GM23248 (cell line): Measurements from ENCODE around the gene KCNA3. TPM values are rescaled to one million over a fixed set of nuclear protein-coding genes. Genes with fewer than 3 reads are reported as not detected.

Experiments used
- DNase-seq: peaks from one replicate; pipeline ENCODE4 v3.0.0-alpha.2; 2015
- H2AFZ ChIP-seq: fragments of 200-600 bp; sonication (generic); 2 replicates; pipeline ENCODE4 v1.6.1; 2016; ENCODE audit warnings: antibody characterized with exemption
- H3F3A ChIP-seq: fragments of 200-600 bp; sonication (generic); 2 replicates; pipeline ENCODE4 v1.6.1; 2016; ENCODE audit warnings: mild to moderate bottlenecking, antibody characterized with exemption, mixed run types; ENCODE audit not compliant: insufficient read depth
- H3K27ac ChIP-seq: fragments of 200-600 bp; sonication (generic); 2 replicates; pipeline ENCODE4 v1.5.1; 2016; ENCODE audit warnings: mild to moderate bottlenecking
- H3K27me3 ChIP-seq: fragments of 200-600 bp; sonication (generic); replicated peaks from 2 replicates; pipeline ENCODE4 v1.6.1; 2016; ENCODE audit warnings: mild to moderate bottlenecking; ENCODE audit not compliant: insufficient read depth
- H3K36me3 ChIP-seq: fragments of 200-600 bp; sonication (generic); 2 replicates; pipeline ENCODE4 v1.6.1; 2016; ENCODE audit warnings: low read depth, mild to moderate bottlenecking
- H3K4me1 ChIP-seq: fragments of 200-600 bp; sonication (generic); 2 replicates; pipeline ENCODE4 v1.6.1; 2016; ENCODE audit warnings: mild to moderate bottlenecking; ENCODE audit not compliant: insufficient read depth
- H3K4me2 ChIP-seq: fragments of 200-600 bp; sonication (generic); one replicate; pipeline ENCODE4 v1.6.1; 2016; ENCODE audit warnings: mild to moderate bottlenecking; ENCODE audit not compliant: unreplicated experiment
- H3K4me3 ChIP-seq: fragments of 200-600 bp; sonication (generic); 2 replicates; pipeline ENCODE4 v1.5.1; 2016; ENCODE audit warnings: mild to moderate bottlenecking
- H3K79me2 ChIP-seq: fragments of 200-600 bp; sonication (generic); 2 replicates; pipeline ENCODE4 v1.6.1; 2016; ENCODE audit warnings: mild to moderate bottlenecking; ENCODE audit not compliant: insufficient read depth
- H3K9ac ChIP-seq: fragments of 200-600 bp; sonication (generic); 2 replicates; pipeline ENCODE4 v1.6.1; 2016; ENCODE audit warnings: mild to moderate bottlenecking
- H3K9me2 ChIP-seq: fragments of 200-600 bp; sonication (generic); 2 replicates; pipeline ENCODE4 v1.6.1; 2016; ENCODE audit warnings: mixed run types, mild to moderate bottlenecking, moderate library complexity; ENCODE audit not compliant: insufficient read depth
- H3K9me3 ChIP-seq: fragments of 200-600 bp; sonication (generic); one replicate; pipeline ENCODE4 v1.6.1; 2017; ENCODE audit warnings: low read depth
- H4K20me1 ChIP-seq: fragments of 200-600 bp; sonication (generic); 2 replicates; pipeline ENCODE4 v1.6.0; 2016; ENCODE audit not compliant: insufficient read depth
- EZH2 ChIP-seq: fragments of 200-600 bp; sonication (generic); IDR thresholded peaks from 2 replicates; pipeline ENCODE4 v1.6.1; 2018; ENCODE audit warnings: antibody characterized with exemption, mild to moderate bottlenecking; ENCODE audit not compliant: insufficient read depth, poor library complexity, severe bottlenecking
- EZH2phosphoT487 ChIP-seq: fragments of 200-600 bp; sonication (generic); IDR thresholded peaks from 2 replicates; pipeline ENCODE4 v1.6.1; 2018; ENCODE audit warnings: antibody characterized with exemption, moderate library complexity, mild to moderate bottlenecking, low read depth; ENCODE audit not compliant: insufficient read depth
- WGBS, 2 experiments: methylation state at CpG; one replicate each; pipeline ENCODE4 v1.1.6; 2015 to 2017; ENCODE audit warnings: low lambda C conversion rate in 2 of 2, low coverage in 1 of 2; ENCODE audit errors: missing lambda C conversion rate in 2 of 2; 5-methylcytosine and 5-hydroxymethylcytosine counted together
- in situ Hi-C: fragments of 300-500 bp; cut with MboI; formaldehyde crosslinking; loops from 2 replicates; pipeline ENCODE4 v1.15.0; 2020
- polyA plus RNA-seq: library from polyadenylated mRNA; unstranded; fragments of >200 nt; fragmentation: Nextera tagmentation; extraction: Ambion mirVana; gene quantifications from 2 replicates; pipeline ENCODE4 v1.2.1, GENCODE V29; 2016
- total RNA-seq: library from RNA; depleted of rRNA; stranded (reverse); fragments of >200 nt; shearing (Covaris generic); gene quantifications from 2 replicates; pipeline ENCODE4 v1.2.3, GENCODE V29; 2014

KCNA3 gene
- total and polyA plus RNA-seq, 2 experiments from 2014 or later: not detected

GRCh38 chr1:110657351-110657750, 17.4 kb downstream of the KCNA3 start:
- Histone ChIP-seq H3K9me2 (no peaks in the 10 kb centered on the region), H3K79me2 (no peaks in the 10 kb centered on the region), H3K4me3 (no peak overlapping the region), H3F3A (no peaks in the 10 kb centered on the region), H3K27me3 (no peaks in the 10 kb centered on the region), H3K9me3 (no peaks in the 10 kb centered on the region), H3K9ac (no peak overlapping the region), H3K4me2 (no peak overlapping the region), H2AFZ (no peak overlapping the region), H3K27ac (no peak overlapping the region), H3K4me1 (no peaks in the 10 kb centered on the region), H3K36me3 (no peaks in the 10 kb centered on the region), H4K20me1 (no peaks in the 10 kb centered on the region)
- 27 to 31% methylated on average over 2 of the region's 2 CpGs for WGBS, 2 experiments
- no peak for TF ChIP-seq EZH2phosphoT487
- no peak for TF ChIP-seq EZH2
- in situ Hi-C loops: no loop called here
- no peak for DNase-seq

DNA sequence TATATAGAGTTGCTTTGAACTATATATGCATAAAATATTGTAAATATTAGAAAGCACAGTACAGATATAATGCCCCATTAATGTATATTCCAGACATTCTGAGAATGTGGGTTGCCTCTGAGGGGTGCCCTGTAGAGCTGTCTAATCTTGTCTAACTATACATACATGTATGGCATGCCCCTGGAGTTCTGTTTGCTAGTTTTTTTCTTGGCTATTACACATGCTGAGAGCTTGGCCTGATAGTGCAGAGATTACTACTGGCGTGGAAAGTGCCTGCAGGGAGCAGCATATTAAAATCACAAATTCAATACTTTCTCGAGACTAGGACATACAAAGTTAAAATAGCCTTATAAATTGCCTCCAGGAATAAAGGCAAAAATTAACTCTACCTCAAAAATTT, 24.1 kb downstream of the KCNA3 start:
- in situ Hi-C loops: no loop called here
- no peak overlapping the region for H3K27ac ChIP-seq
- no peaks in the 10 kb centered on the region for H3K9me2 ChIP-seq
- no peaks in the 10 kb centered on the region for H3K79me2 ChIP-seq
- no peak overlapping the region for H3K4me3 ChIP-seq
- H3K9me3 ChIP-seq: no peaks in the 10 kb centered on the region
- H3K36me3 ChIP-seq: no peaks in the 10 kb centered on the region
- H3F3A ChIP-seq: peaks cover 9% of the 10 kb centered on the region
- no peaks in the 10 kb centered on the region for H4K20me1 ChIP-seq
- H2AFZ ChIP-seq: no peak overlapping the region
- WGBS, 2 experiments: 31% methylated on average over 2 of the region's 2 CpGs
- peaks cover 13% of the 10 kb centered on the region; the same call in 1 of the 2 replicates for H3K4me1 ChIP-seq
- H3K4me2 ChIP-seq: no peak overlapping the region
- TF ChIP-seq EZH2phosphoT487: no peak
- TF ChIP-seq EZH2: no peak
- DNase-seq: no peak
- peaks cover 9% of the 10 kb centered on the region; the same call in 1 of the 2 replicates for H3K27me3 ChIP-seq
- H3K9ac ChIP-seq: no peak overlapping the region

DNA sequence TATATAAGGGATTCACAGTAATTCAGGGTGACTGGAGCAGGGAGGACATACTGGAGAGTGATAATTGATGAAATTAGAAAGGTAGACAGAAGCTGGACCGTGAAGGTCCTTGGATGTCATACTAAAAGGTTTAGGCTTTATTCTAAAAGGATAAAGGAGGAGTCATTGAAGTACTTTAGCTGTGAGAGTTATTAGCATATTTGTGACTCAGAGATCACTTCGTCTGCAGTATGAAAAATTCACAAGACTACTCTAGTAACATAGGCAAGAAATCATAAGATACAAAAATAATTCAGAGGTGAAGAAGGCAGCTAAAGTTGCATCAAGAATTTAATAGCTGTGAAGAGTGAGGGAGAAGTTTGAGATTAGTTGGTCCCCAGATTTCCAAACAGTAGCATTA, 26.3 kb downstream of the KCNA3 start:
- Histone ChIP-seq H4K20me1 (no peaks in the 10 kb centered on the region), H3K36me3 (no peaks in the 10 kb centered on the region), H3K27me3 (peaks cover 9% of the 10 kb centered on the region; the same call in 1 of the 2 replicates), H3K79me2 (no peaks in the 10 kb centered on the region), H3K4me1 (peaks cover 16% of the 10 kb centered on the region; the same call in 1 of the 2 replicates), H3K4me2 (no peak overlapping the region), H3K27ac (no peak overlapping the region), H3K9ac (no peak overlapping the region), H2AFZ (no peak overlapping the region), H3K4me3 (no peak overlapping the region), H3K9me3 (no peaks in the 10 kb centered on the region), H3F3A (peaks cover 10% of the 10 kb centered on the region), H3K9me2 (no peaks in the 10 kb centered on the region)
- TF ChIP-seq EZH2phosphoT487 (no peak), EZH2 (no peak)
- no peak for DNase-seq
- in situ Hi-C loops: no loop called here
- 44 to 50% methylated on average over 2 of the region's 2 CpGs for WGBS, 2 experiments

DNA sequence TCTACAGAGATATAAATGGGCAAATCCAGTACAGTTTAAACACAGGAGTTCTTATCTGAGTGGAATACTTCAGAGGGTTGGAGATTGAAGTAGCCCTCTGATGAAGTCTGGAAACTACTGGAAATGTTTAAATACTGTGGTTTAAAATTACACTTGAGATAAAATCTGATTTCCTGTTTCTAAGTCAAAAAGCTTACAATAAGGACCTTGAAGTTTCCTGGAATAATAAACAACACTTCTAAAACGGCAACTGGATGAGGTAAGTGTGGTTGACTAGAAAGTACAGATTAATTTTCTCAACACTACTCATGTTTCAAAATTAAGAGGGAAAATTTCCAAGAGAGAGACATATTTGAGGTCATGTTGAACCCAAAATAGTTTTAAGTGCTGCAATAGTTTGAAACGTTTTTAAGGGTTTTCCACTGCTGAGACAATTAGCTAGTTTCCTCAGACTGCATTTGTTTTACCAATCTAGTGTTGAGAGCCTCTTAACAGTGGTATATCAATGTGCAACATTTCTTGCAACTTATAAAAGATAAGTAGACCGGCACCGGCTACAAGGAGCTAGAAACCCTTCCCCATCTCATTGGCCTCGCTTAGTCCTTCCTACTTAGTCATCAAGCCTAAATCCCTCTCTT, 27.4 kb downstream of the KCNA3 start:
- Histone ChIP-seq H3K4me2 (no peak overlapping the region), H2AFZ (no peak overlapping the region), H3K9me2 (no peaks in the 10 kb centered on the region), H3K79me2 (no peaks in the 10 kb centered on the region), H3K4me3 (no peak overlapping the region), H3K27me3 (peaks cover 9% of the 10 kb centered on the region; the same call in 1 of the 2 replicates), H3K36me3 (no peaks in the 10 kb centered on the region), H3F3A (peaks cover 10% of the 10 kb centered on the region), H3K9ac (no peak overlapping the region), H4K20me1 (no peaks in the 10 kb centered on the region), H3K9me3 (no peaks in the 10 kb centered on the region), H3K4me1 (peaks cover 16% of the 10 kb centered on the region; the same call in 1 of the 2 replicates), H3K27ac (no peak overlapping the region)
- peak; percentile 34 for DNase-seq
- 17 to 25% methylated on average over 5 of the region's 5 CpGs for WGBS, 2 experiments
- in situ Hi-C loops: no loop called here
- TF ChIP-seq EZH2phosphoT487 (no peak), EZH2 (no peak)
